NCI-H1417 (cell line): ENCODE data around the gene PPP1R37.
A peak's percentile ranks its signal among the peaks of the same experiment; 100 is the strongest.

Experiments used
- DNase-seq, 3 experiments: peaks; one replicate each; lab custom pipeline; 2025; lab: John Stamatoyannopoulos, UW

The PPP1R37 gene

DNA sequence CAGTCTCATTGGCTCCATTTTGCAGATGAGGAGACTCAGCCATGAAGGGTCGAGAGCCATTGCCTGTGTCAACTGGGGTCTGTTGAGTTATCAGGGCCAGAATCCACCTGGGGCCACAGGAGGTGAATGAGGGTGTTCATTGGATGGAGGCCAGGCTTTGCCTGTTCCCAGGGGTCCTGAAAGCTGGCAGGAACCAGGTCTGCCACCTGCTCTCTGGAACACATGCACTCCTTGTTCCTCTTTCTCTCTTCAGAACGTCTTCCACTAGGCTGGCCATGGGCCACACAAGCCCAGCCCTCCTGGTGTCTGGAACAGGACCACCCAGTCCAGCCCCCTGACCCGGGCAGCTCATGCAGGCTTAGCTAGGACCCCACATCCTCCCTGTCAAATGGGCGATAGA, 21.1 kb downstream of the PPP1R37 start:
- no peak for DNase-seq

DNA sequence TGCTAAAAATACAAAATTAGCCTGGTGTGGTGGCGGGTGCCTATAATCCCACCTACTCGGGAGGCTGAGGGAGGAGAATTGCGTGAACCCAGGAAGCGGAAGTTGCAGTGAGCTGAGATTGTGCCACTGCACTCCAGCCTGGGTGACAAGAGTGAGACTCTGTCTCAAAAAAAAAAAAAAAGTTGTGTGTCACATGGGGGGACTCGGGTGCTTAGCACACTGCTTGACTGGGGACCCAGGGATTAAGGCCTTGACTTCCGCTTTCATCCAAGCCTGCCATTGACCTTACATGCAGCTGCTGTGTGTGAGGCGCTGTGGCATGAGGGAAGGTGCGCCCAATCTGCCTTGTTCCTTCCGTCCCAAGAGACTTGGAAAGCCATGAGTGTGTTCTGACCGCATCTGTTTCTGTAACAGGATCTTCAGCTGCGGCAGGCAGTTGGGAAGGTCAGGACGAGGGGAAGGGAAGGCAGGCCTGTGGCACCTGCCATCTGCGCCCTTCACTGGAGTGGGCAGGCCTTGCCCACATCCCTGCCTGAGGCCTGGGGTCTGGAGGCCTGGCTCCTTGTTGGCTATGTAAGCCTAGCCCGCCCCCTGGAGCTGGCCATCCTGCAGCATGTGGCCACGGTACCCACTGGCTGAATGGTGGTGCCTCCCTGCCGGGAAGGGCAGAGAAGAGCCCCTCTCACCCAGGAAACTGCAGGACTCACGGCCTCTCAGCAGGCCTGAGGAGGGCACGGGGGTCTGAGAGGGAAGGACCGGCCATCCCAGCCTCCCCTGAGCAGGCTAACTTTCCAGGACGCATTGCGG, 23.0 kb downstream of the PPP1R37 start:
- DNase-seq, result peak in 2 of 3 experiments; percentile 40 to 93

GRCh38 chr19:45117167-45117594, 24.2 kb downstream of the PPP1R37 start:
- peak; percentile 59 to 92 (median 74) for DNase-seq

DNA sequence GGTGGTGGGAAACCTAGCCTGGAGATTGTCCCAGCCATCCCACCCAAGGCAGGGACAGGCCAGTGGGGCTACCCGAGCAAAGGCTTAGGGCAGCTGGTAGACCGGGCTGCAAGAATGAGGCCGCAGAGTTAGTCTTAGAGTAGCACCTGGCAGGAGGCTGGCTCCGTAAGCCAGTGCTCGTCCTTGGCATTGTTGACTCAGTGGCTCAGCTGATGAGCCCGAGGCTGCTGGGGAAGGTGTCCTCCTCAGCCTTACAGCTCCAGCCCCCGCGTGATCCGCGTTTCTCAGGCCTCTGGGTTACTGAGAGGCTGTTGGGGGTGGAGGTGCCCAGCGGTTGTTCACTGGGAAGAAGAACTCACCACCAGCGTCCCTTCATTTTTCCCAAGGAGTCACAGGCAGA, 24.7 kb downstream of the PPP1R37 start:
- DNase-seq, result peak; percentile 55 to 66 (median 57)

DNA sequence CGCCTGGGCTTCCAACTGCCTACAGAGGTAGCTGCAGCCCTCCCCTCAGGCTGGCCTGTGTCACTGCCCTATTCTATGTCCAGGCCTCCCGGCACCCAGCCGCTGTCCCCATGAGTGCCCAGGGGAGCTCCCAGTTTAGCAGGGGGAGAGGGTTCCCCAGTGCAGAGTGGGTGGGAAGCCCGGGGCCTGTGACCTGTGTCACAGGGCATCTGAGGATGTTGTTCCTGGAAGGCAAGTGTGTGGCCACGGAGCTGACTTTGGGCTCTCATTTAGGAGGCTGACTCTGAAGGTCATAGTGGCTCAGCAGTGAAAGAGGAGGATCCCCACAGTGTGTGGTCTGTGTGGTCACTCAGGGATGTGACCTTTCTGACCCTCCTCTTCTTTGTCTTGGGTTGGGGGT, 25.1 kb downstream of the PPP1R37 start:
- DNase-seq, result peak in 1 of 3 experiments; percentile 24

DNA sequence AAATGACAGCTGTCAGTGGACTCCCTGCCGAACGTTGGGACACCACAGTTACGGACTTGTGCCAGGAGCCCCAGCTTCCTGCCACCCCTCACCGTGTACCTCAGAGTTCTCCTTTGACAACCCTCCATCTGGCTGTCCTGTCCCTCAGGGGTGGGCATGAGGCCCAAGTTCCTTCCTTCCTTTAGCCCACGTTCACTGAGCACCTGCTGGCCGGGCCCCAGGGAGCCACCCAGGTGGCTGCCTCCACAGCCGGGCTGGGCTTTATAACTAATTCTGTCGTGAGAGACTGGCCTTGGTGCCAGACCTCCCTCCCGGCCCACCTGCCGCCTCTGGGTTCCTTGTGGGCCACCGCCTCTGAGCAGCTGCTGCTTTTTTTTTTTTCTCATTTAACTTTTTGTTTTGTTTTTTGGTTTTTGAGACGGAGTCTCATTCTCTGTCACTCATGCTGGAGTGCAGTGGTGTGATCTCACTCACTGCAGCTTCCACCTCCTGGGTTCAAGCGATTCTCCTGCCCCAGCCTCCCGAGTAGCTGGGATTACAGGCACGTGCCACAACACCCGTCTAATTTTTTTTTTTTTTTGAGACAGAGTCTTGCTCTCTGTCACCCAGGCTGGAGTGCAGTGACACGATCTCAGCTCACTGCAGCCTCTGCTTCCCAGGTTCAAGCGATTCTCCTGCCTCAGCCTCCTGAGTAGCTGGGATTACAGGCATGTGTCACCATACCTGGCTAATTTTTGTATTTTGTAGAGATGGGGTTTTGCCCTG, 25.8 kb downstream of the PPP1R37 start:
- DNase-seq, result peak in 2 of 3 experiments; percentile 52 to 67

DNA sequence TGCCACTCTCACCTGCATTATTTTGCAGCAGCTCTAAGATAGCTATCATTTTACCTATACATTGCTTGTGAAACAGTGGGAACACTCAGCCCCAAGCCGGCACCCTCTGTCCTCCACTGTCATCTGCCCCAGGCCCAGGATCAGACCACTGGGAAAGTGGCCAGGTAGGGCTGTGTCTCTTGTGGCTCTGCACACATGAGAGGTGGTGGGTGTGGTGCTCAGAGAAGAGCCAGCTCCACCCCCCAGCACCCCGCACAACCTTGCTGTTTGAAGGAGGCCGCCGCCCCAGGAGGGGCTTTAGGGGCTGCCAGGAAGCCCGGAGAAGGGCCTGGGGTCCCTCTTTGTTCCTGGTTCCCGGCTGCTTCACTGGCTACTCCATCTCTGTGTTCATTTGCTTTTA, 26.6 kb downstream of the PPP1R37 start:
- DNase-seq, result no peak

GRCh38 chr19:45121827-45122345, 28.9 kb downstream of the PPP1R37 start:
- no peak for DNase-seq

- DNase-seq, result no peak
Observed at GRCh38 chr19:45122832-45123231, 29.9 kb downstream of the PPP1R37 start.

DNA sequence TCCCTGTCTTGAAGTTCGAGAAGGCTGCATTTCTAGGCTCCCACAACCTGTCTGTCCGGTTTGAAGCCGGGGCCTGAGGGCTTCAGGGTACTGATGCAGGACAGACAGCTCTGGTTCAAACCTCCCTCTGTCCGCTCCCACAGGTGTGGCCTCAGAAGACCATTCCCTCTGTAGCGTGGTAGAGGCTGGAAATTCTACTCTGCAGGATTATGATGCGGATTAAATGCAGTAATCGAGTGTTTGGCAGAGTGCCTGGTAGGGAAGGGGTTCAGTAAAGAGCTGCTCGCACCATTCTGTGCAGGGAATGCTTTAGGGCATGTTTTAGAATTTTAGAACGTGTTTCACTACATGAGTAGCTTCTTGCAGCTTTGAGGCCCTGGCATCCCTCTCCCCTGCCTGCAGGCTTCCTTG, 30.5 kb downstream of the PPP1R37 start:
- DNase-seq, result no peak

GRCh38 chr19:45124021-45124420, 31.0 kb downstream of the PPP1R37 start:
- no peak for DNase-seq

DNA sequence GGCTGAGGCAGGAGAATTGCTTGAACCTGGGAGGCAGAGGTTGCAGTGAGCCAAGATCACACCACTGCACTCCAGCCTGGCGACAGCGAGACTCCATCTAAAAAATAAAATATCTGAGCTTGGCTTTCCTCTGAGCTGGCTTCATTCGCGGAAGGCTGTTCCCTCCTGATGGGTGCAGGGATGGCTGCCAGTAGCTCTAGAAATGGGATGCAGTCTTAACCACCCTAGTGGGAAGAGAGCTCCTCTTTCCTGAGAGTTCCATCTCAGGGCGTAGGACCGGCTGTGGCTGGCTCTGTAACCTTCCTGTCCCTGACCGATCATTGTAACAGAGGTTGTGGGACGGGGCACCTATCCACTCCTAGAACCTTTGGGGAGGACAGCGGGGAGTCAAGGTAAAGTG, 32.4 kb downstream of the PPP1R37 start:
- DNase-seq, result no peak

DNA sequence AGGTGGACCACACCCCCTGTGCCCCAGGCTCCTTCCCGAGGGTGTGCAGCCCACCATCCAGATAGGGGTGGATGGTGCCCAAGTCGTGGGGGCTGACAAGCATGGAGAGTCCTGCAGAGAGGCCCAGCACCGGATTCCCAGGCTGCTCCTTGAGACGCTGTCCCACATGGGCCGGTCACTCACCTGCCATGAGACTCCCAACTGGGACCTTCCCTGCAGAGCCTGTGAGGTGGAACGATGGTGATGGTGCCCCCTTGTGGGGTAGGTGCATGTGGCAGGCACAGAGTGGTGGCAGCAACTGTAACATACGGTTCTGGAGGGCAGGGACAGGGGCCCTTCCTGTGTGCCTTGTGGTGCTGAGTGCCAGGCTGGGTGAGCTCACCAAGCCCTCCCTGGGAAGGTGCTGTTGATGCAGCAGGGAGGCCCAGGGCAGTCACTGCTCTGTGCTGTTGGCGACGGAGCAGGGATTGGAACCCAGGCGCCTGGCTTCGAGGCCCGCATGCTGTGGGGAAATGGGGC, 33.1 kb downstream of the PPP1R37 start:
- peak; percentile 10 to 69 (median 33) for DNase-seq

DNA sequence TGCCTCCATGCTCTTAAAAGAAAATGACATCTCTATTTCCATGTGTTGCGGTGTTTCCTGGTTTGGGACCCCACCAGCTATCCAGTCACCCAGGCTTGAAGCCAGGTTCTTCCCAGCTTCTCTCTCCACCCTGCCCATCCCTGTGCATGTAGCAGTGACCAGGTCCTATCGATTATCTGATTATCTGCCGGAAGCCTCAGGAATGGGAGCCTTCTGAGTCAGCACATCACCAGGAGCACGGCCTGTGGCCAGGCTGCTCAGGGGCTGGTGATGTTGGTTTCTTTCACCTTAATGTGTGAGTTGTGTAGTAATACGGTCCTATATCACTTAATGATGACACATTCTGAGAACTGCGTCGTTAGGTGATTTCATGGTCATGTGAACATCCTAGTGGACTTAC, 33.7 kb downstream of the PPP1R37 start:
- no peak for DNase-seq

DNA sequence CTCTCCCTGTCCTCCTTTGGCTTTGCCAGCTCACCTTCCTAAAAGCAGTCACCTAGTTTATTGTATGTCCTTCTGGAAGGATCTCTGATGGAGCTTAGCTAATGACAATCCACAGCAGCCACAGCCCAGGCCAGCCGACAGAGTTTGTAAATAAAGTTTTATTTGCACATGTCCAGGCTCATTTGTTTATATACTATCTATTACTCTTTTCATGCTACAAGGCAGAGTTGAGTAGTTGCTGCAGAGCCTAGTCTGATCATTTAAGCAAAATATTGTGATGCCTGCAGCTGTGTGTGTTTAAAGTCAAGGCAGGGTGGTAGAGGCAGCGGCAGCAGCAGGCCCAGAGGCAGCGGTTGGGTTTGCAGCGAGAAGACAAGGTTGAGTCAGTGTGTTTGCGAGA, 35.2 kb downstream of the PPP1R37 start:
- no peak for DNase-seq

- DNase-seq, result no peak
Observed at GRCh38 chr19:45128806-45129205, 35.8 kb downstream of the PPP1R37 start.

DNA sequence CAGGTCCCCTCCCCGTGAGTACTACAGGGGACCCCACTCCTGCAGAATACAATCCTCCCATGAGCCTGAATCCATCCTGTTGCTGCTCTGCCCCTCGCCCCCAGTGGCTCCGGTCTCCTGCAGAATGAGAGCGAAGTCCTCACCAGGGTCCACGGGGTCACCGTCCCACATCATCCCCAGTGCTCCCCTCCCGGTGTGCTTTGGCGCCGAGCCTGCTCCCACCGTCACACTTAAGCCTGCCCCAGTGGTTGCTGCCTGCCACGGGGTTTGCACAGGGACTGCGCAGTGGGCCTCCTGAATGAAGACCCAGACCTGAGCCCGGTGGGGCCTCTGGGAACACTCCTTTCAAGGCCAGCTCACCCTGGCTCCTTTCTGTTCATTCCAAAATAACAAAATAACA, 37.3 kb downstream of the PPP1R37 start:
- no peak for DNase-seq

DNA sequence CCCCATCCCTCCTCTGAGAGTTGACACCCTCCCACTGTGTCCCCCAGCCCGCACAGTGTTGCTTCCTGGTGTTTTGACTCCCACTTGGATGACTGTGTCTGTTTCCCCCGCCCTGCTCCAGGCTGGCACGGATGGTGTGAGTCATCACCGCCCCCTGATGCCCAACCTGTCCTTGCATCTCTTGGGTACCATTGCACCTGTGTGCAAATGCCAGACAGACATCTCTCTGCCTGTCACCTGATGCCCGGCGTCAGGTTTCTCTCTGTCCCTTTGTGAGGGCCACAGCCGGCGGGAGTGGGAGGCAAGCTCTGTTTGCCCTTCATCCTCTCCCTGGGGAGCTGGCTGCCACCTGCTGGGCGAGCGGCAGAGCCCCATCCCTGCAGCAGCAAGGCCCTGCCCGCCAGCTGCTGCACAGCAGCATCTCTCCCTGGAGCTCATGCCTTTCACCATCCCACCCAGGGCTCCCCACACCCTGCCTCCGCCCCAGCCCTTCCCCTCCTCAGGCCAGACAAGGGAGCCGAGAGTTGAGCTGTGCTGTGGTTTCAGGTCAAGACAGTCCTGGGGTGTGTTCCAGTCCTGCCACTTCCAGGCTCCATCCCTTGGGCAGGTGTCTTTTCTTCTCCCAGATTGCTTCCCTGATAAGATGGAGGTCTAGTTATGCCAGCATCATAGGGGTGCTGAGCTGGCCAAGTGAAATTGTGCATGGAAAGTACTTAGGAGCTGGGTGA, 38.1 kb downstream of the PPP1R37 start:
- DNase-seq, result peak; percentile 92 to 97 (median 97)

DNA sequence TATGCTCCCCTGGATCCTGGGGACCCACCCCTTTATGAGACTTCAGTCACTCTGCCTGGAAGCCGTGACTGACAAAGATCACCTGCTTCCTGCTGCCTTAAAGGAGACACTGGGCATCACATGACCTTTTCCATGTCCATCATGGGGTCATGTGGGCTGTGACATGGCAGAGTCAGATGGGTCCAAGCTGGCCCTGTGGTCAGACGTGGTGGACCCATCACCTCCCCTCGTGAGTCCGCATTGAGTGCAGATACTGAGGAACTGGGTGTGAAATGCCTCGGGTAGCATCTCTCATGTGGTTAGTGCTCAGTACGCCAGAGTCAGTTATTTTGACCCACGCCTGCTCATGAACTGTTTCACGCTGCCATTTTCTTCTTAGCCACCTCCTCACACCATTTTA, 40.7 kb downstream of the PPP1R37 start:
- DNase-seq, result no peak

GRCh38 chr19:45135176-45135885, 42.4 kb downstream of the PPP1R37 start:
- no peak for DNase-seq

GRCh38 chr19:45136507-45137178, 43.7 kb downstream of the PPP1R37 start:
- DNase-seq, result peak in 1 of 3 experiments; percentile 9
